NCI-H2196 (cell line): ENCODE measurements around the gene PLSCR4.

ENCODE experiments used
- DNase-seq: peaks from one replicate; lab custom pipeline; 2025; ENCODE audit not compliant: unreplicated experiment; lab: John Stamatoyannopoulos, UW

PLSCR4 gene

DNA sequence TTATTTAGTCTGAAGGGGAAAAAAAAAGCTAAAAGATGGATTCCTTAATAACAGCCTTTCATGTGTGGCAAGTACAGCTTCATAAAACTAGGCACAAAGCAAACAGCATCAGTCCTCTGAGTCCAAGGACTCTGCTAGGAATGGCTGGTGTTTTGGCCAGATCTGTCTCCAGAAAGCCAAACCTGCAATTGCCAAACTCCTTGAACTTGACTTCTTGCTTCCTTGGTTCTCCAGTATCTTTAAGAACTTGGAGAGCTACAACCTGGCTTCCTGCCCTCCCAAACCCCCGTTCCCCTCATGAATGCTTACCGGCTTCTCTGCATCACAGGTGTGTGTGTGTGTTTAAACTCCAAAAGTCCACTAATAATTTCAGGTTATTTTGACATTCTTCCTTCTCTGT lies 88.3 kb downstream of the PLSCR4 start:
- no peak for DNase-seq

GRCh38 chr3:146161663-146162002 lies 89.3 kb downstream of the PLSCR4 start:
- no peak for DNase-seq

GRCh38 chr3:146160964-146161662 lies 89.8 kb downstream of the PLSCR4 start, which contains the start of gene PLOD2:
PLOD2 (minus strand) TSS chr3:146161184; CDS start chr3:146160989, 195 bp downstream.
- peak; percentile 8 for DNase-seq

GRCh38 chr3:146160321-146160963 lies 90.5 kb downstream of the PLSCR4 start:
- DNase-seq, result peak; percentile 16

DNA sequence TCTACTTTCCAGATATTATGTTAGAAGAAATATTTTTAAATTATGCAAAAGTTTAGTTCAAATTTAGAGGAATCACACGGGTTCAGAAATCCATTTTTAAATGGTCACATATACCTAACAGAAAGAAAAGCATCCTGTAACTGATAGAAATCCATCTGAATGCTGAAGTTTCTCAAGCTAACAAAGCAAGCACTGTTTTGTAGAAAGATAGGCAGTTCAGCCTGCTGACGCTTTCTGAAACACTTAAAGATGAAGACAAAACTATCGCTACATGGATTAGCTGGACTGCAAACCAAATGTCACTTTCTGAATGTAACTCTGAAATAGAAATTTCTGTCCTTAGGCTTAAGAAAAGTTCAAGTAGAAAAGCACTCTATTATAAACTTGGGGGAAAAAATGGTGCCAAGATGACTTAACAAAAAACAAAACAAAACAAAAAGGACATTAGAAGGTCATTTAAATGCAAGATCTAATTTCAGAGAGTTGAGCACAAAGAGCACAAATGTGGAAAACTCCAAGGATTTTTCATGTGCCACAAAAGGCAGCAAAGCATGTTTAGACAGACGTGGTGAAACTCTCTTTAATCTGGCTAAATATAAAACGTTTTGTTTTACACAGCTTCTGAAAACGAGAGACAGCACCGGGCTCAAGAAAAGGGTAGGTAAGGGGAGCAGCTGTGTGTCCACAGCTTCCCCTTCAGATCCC lies 91.1 kb downstream of the PLSCR4 start:
- DNase-seq, result no peak

DNA sequence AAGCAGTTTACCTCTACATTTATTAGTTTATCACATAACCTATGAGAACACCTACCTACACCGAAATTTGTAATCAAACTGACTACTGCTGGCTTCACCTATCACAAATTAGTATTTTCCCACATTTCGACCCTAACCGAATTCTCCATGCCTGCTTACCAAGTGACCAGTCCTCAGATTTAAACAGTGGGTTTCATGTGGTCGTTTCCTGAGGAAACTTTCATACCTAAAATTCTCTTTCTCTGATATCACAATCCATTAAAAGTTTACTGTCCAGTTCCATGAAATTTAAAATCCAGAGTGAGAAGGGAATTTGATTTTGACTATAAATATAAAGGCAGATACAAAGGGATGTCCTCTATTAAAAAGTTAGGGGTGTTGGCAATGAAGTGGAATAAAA lies 91.9 kb downstream of the PLSCR4 start:
- DNase-seq, result no peak

GRCh38 chr3:146157325-146158060 lies 93.4 kb downstream of the PLSCR4 start:
- DNase-seq, result no peak

GRCh38 chr3:146156666-146157314 lies 94.1 kb downstream of the PLSCR4 start:
- DNase-seq, result no peak

GRCh38 chr3:146156095-146156494 lies 94.8 kb downstream of the PLSCR4 start:
- no peak for DNase-seq

DNA sequence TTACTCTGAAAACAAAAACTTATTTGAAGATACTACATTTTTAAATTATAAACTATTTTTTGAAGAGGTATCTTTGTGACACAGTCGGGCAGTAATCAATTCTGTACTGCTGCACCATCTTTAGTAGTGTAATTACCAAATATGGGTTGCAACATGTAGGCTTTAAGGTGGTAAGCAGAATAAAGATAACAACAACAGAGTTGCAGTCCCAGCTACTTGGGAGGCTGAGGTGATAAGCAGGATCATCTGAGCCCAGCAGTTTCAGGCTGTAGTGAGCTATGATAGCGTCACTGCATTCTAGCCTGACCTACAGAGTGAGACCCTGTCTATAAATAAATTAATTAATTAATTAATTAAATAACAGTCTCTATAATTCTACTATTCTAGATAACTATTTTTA lies 95.9 kb downstream of the PLSCR4 start:
- DNase-seq, result no peak

- no peak for DNase-seq
These were observed 96.6 kb downstream of the PLSCR4 start for GRCh38 chr3:146154316-146154715.

- no peak for DNase-seq
These were observed 97.5 kb downstream of the PLSCR4 start for GRCh38 chr3:146153429-146153828.

DNA sequence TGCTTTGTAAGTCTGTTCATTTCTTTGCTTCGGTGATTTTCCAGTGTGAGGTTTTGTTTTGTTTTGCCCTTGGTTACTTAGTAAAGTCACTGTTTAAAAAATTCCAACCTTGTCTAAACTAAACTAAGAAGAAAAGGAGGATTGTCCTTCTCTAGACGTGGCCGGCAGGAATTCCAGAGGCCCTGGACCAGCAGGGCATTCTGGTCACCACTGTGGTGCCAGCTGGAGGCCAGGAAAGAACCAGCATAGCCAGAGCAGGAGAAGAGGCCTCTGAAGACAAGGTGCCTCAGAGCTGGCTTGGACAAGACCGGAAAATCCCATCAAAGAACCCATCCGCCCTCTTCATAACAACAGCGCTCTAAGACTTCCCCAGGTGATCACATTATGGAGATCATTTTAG lies 98.1 kb downstream of the PLSCR4 start:
- DNase-seq, result no peak

DNA sequence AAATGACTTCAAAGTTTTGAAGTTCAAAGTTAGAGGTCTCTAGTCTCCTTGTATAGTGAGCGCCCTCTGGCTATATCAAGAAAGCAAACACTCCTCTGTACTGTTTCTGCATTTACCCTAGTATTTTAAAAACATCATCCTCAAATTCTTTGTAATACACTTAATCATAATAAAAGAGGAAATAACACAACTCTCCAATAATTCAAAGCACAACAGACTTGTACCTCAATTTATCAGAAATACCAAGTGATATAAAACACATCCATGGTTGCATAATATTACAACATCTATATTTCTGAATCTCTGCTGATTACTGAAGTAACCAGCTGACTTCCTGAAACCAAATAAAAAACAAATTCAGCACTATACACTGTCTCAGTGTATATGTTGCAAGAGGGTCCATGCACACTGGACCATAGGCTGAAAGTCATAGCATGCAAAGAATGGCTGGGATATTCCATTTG lies 102.4 kb downstream of the PLSCR4 start:
- DNase-seq, result no peak

GRCh38 chr3:146145642-146146041 lies 105.3 kb downstream of the PLSCR4 start:
- DNase-seq, result no peak

DNA sequence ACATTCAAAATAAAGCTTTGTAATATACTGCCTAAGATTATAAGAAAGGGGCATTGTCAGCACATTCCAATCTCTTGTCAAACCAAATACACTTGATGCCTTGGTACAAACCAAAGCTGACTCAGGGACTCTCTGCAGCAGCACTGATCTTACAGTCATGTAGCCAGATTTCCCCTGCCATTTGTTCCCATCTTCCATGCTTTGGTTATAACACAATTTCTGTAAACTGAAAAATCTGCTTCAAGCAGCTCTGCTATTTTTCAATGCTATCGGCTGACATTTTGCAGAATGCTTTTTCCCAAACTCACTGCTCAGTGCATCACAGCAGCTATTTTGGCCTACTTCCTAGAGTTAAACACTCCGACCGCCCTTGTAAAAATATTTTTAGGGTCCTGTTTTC lies 108.1 kb downstream of the PLSCR4 start:
- no peak for DNase-seq
